Activated CD4-positive, alpha-beta memory T cell treated with anti-CD3 and anti-CD28 coated beads, Interleukin-2, amount 10 ng/mL, durations not matched to agents 7 days and 5 days (primary cell): ENCODE data around the gene RPGRIP1L. TPM values are rescaled to one million over a fixed set of nuclear protein-coding genes. Genes with fewer than 3 reads are reported as not detected.

Experiments used
- CTCF ChIA-PET: fragments of 350-600 bp; sonication (Branson Sonifier 250); formaldehyde crosslinking; loops from one replicate; lab custom pipeline; 2021; ENCODE audit warnings: antibody characterized with exemption, inconsistent platforms; lab: Charles Lee
- POLR2A ChIA-PET: fragments of 350-600 bp; sonication (Branson Sonifier 250); formaldehyde crosslinking; loops from one replicate; lab custom pipeline; 2021; ENCODE audit warnings: antibody characterized with exemption; lab: Charles Lee
- DNase-seq: peaks from one replicate; pipeline ENCODE4 v3.0.0-alpha.2; 2020
- H3K27ac Mint-ChIP-seq: one replicate; pipeline ENCODE4 v1.8.0; 2021; ENCODE audit warnings: mild to moderate bottlenecking, mixed read lengths
- H3K27me3 Mint-ChIP-seq: one replicate; pipeline ENCODE4 v1.8.0; 2021; ENCODE audit warnings: mixed read lengths
- H3K36me3 Mint-ChIP-seq: one replicate; pipeline ENCODE4 v1.8.0; 2021; ENCODE audit warnings: low read depth, mixed read lengths
- H3K4me1 Mint-ChIP-seq: one replicate; pipeline ENCODE4 v1.8.0; 2021; ENCODE audit warnings: mixed read lengths
- H3K4me3 Mint-ChIP-seq: one replicate; pipeline ENCODE4 v1.8.0; 2021; ENCODE audit warnings: mild to moderate bottlenecking, mixed read lengths
- H3K9me3 Mint-ChIP-seq: one replicate; pipeline ENCODE4 v1.8.0; 2021; ENCODE audit warnings: mixed read lengths
- total RNA-seq, 2 experiments: library from RNA; stranded (reverse); gene quantifications; one replicate each; pipeline ENCODE4 v1.2.3, GENCODE V29; 2021

Gene RPGRIP1L
- total RNA-seq, 2 experiments from 2014 or later = 4.5 to 5.1 TPM

- DNase-seq = no peak
- peaks cover 2% of the 10 kb centered on the region for H3K36me3 Mint-ChIP-seq
- ChIA-PET POLR2A (no interaction called here), CTCF (no interaction called here)
- H3K27me3 Mint-ChIP-seq = no peaks in the 10 kb centered on the region
- no peak overlapping the region for H3K4me3 Mint-ChIP-seq
- H3K4me1 Mint-ChIP-seq = no peaks in the 10 kb centered on the region
- H3K27ac Mint-ChIP-seq = no peak overlapping the region
- H3K9me3 Mint-ChIP-seq = no peaks in the 10 kb centered on the region
Measured at GRCh38 chr16:53672461-53672860, 31.2 kb downstream of the RPGRIP1L start.

DNA sequence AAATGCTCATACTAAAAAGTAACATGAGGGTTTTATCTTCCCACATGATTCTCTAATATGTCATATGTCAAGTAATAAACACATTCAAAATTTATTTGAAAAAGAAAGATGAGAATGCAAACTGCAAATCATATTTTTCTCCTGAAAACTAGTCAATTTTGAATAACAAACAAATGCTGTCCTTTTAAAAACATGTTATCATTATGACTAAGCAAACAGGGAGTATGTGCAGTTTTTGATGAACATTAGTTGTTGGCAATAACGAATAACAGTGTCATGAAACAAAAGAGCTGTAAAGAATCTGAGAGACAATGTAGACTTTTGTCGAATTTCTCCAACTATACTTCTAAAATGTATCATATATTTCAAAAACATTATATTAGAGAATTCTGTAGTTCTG is 34.8 kb downstream of the RPGRIP1L start:
- H3K36me3 Mint-ChIP-seq = peaks cover 2% of the 10 kb centered on the region
- H3K4me1 Mint-ChIP-seq = peaks cover 13% of the 10 kb centered on the region
- no peaks in the 10 kb centered on the region for H3K27me3 Mint-ChIP-seq
- H3K4me3 Mint-ChIP-seq = no peak overlapping the region
- CTCF ChIA-PET = no interaction called here
- POLR2A ChIA-PET = no interaction called here
- no peak overlapping the region for H3K27ac Mint-ChIP-seq
- H3K9me3 Mint-ChIP-seq = no peaks in the 10 kb centered on the region
- no peak for DNase-seq

GRCh38 chr16:53666786-53667415 is 36.8 kb downstream of the RPGRIP1L start:
- H3K27ac Mint-ChIP-seq = no peak overlapping the region
- H3K4me1 Mint-ChIP-seq = peaks cover 15% of the 10 kb centered on the region
- no peak for DNase-seq
- CTCF ChIA-PET = no interaction called here
- no peak overlapping the region for H3K4me3 Mint-ChIP-seq
- no peaks in the 10 kb centered on the region for H3K9me3 Mint-ChIP-seq
- H3K27me3 Mint-ChIP-seq = no peaks in the 10 kb centered on the region
- no peaks in the 10 kb centered on the region for H3K36me3 Mint-ChIP-seq
- POLR2A ChIA-PET = no interaction called here

DNA sequence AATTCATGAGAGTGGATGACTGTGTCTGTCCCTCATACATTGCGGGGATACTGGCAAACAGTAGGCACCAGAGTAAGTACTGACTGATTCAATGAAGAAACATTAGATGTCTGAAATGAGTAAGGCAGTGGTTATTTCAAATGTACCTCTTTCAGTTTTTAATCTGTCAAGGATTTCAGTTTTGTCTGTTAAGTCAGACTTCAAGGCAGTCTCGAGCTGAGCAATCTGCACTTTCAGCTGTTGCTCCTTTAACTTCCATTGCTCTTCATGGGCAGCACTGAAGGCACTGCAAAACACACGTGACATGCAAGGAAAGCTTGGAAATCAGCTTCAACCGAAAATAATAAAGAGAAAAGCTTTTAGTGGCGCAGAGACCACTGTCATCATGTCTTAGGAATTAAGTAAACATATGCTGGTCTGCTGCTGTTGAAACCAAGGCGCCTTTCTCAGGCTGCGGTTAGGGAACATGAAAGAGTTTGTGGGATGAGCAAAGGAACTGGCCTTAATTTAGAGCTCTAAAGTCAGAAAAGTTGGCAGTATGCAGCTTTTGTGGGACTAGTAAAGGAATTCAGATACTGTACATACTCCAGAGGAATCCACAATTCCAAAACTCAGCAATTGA is 38.8 kb downstream of the RPGRIP1L start:
- CTCF ChIA-PET = interaction anchor here (1.1 kb wide), 1 partner anchor 79 kb away, joined by 4 read pairs; no protein-coding TSS in a partner anchor
- DNase-seq = no peak

DNA sequence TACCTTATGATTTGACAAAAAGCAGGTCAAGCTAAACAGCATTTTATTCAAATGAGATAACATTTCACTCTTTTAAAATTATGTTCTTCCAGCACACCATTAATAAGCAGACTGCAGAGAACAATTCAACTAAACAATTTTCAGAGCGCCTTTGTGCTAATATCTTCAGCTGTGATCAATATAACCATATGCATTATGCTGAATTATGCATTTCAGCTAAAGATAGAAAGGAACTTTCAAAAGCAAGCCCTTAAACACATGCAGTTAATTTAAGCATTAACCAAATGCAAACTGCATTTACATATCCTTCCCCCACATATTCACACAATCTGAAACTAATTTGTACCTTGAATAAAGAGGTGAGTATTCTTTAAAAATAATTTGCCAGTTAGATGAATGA is 41.6 kb downstream of the RPGRIP1L start:
- no peak for DNase-seq
- ChIA-PET POLR2A (no interaction called here), CTCF (interaction anchor here (0.7 kb wide), 1 partner anchor 112 kb away, joined by 3 read pairs; no protein-coding TSS in a partner anchor)
- H3K9me3 Mint-ChIP-seq = no peaks in the 10 kb centered on the region
- H3K36me3 Mint-ChIP-seq = no peaks in the 10 kb centered on the region
- no peaks in the 10 kb centered on the region for H3K27me3 Mint-ChIP-seq
- H3K27ac Mint-ChIP-seq = no peak overlapping the region
- H3K4me3 Mint-ChIP-seq = no peak overlapping the region
- peaks cover 15% of the 10 kb centered on the region for H3K4me1 Mint-ChIP-seq

More for the DNA sequence above, 38.8 kb downstream of the RPGRIP1L start:
- H3K4me3 Mint-ChIP-seq = no peak overlapping the region
- H3K27ac Mint-ChIP-seq = no peak overlapping the region
- POLR2A ChIA-PET = no interaction called here
- no peaks in the 10 kb centered on the region for H3K9me3 Mint-ChIP-seq
- H3K36me3 Mint-ChIP-seq = no peaks in the 10 kb centered on the region
- no peaks in the 10 kb centered on the region for H3K27me3 Mint-ChIP-seq
- H3K4me1 Mint-ChIP-seq = peaks cover 15% of the 10 kb centered on the region

GRCh38 chr16:53654946-53655345 is 48.7 kb downstream of the RPGRIP1L start:
- Mint-ChIP-seq H3K4me1 (no peaks in the 10 kb centered on the region), H3K9me3 (no peaks in the 10 kb centered on the region), H3K27me3 (no peaks in the 10 kb centered on the region), H3K4me3 (no peak overlapping the region), H3K36me3 (peaks cover 11% of the 10 kb centered on the region), H3K27ac (no peak overlapping the region)
- CTCF ChIA-PET = no interaction called here
- POLR2A ChIA-PET = no interaction called here
- DNase-seq = no peak

DNA sequence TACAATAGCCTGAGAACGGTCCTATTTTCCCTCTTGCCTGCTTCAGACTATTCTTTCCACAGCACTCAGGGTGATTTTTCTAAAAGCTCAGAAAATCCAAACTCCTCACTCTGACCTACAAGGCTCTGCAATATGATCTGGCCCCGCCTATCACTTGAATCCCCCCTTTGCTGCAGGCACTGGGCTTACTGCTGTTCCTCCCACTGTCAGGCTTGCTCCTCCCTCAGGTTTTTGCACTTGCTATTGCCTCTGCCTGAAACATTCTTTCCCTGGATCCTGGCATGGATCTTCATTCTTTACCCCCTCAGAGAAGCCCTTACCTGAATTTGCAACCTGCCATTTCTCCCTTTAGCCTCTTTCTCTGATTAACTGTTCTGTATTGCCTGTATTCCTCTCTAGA is 52.3 kb downstream of the RPGRIP1L start:
- H3K4me3 Mint-ChIP-seq = no peak overlapping the region

DNA sequence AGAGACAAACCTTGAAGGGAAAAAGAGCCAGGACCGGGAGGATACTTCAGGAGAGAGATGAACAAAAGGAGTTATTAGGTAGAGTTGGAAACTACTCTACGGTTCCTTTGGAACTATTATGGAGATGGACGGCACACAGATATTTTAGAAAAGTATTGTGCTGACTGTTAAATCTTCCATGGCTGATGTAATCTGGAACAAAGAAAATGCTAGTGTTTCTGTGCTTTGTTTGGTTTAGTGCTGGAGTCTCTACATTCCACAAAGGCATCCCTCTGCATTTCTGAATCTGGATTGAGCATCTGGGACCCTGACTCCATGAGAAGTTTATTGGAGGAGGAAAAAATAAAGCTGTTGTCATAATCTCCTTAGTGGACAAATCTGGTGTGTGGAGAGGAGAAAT is 57.2 kb downstream of the RPGRIP1L start:
- POLR2A ChIA-PET = no interaction called here
- peaks cover 6% of the 10 kb centered on the region for H3K36me3 Mint-ChIP-seq

More for the DNA sequence above, 52.3 kb downstream of the RPGRIP1L start:
- ChIA-PET CTCF (no interaction called here), POLR2A (no interaction called here)
- no peak for DNase-seq
- Mint-ChIP-seq H3K27ac (no peak overlapping the region), H3K9me3 (no peaks in the 10 kb centered on the region), H3K36me3 (peaks cover 11% of the 10 kb centered on the region), H3K4me1 (no peaks in the 10 kb centered on the region), H3K27me3 (no peaks in the 10 kb centered on the region)

DNA sequence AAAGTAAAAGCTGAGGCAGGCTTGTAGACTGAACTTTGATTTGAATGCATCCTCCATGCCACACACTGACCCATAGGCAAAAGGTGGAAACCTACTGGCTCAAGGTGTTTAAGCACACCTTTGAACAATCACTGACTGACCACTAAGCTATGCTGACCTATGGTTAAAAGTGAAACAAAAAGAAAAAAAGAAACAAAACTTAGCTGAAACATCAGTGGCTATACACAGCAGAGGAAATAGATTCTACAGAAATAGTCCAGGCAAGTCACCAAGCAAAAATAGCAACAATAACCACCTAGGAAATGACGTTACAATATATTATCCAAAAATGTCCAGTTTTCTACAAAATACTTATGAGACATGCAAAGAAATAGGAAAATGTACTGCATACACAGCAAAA is 60.2 kb downstream of the RPGRIP1L start:
- Mint-ChIP-seq H3K4me3 (no peak overlapping the region), H3K9me3 (peaks cover 10% of the 10 kb centered on the region), H3K27ac (no peak overlapping the region), H3K4me1 (no peaks in the 10 kb centered on the region), H3K27me3 (no peaks in the 10 kb centered on the region), H3K36me3 (peaks cover 6% of the 10 kb centered on the region)
- POLR2A ChIA-PET = no interaction called here
- DNase-seq = no peak
- CTCF ChIA-PET = no interaction called here

More for the DNA sequence above, 57.2 kb downstream of the RPGRIP1L start:
- Mint-ChIP-seq H3K9me3 (peaks cover 10% of the 10 kb centered on the region), H3K27me3 (no peaks in the 10 kb centered on the region), H3K27ac (no peak overlapping the region), H3K4me1 (no peaks in the 10 kb centered on the region), H3K4me3 (no peak overlapping the region)
- no peak for DNase-seq
- CTCF ChIA-PET = no interaction called here

GRCh38 chr16:53642094-53642493 is 61.6 kb downstream of the RPGRIP1L start:
- DNase-seq = no peak

DNA sequence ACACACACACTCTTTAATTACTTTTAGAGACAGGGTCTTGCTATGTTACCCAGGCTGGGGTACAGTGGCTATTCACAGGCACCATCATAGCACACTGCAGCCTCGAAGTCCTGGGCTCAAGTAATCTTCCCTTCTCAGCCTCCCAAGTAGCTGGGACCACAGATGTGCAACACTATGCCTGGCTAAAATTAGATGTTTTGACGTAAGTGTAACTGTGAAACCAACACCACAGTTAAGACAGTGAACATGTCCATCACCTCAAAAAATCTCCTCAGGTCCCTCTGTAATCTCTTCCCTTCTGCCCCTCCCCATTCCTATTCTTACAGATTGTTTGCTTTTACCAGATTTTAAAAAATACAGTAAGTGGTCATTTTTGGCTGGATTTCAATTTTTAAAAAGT is 66.7 kb downstream of the RPGRIP1L start:
- Mint-ChIP-seq H3K27ac (no peak overlapping the region), H3K9me3 (no peaks in the 10 kb centered on the region), H3K4me1 (no peaks in the 10 kb centered on the region), H3K27me3 (no peaks in the 10 kb centered on the region), H3K4me3 (no peak overlapping the region), H3K36me3 (peaks cover 4% of the 10 kb centered on the region)
- no peak for DNase-seq
- POLR2A ChIA-PET = no interaction called here
- CTCF ChIA-PET = no interaction called here

More at GRCh38 chr16:53642094-53642493, 61.6 kb downstream of the RPGRIP1L start:
- peaks cover 10% of the 10 kb centered on the region for H3K9me3 Mint-ChIP-seq
- H3K36me3 Mint-ChIP-seq = peaks cover 8% of the 10 kb centered on the region
- H3K27me3 Mint-ChIP-seq = no peaks in the 10 kb centered on the region
- CTCF ChIA-PET = no interaction called here
- H3K27ac Mint-ChIP-seq = no peak overlapping the region
- POLR2A ChIA-PET = no interaction called here
- H3K4me3 Mint-ChIP-seq = no peak overlapping the region
- no peaks in the 10 kb centered on the region for H3K4me1 Mint-ChIP-seq

- no peaks in the 10 kb centered on the region for H3K27me3 Mint-ChIP-seq
- POLR2A ChIA-PET = no interaction called here
- peaks cover 4% of the 10 kb centered on the region for H3K36me3 Mint-ChIP-seq
- H3K4me1 Mint-ChIP-seq = peaks cover 4% of the 10 kb centered on the region
- no peak overlapping the region for H3K4me3 Mint-ChIP-seq
- DNase-seq = no peak
- CTCF ChIA-PET = no interaction called here
- H3K27ac Mint-ChIP-seq = no peak overlapping the region
- no peaks in the 10 kb centered on the region for H3K9me3 Mint-ChIP-seq
Measured at GRCh38 chr16:53632526-53632925, 71.1 kb downstream of the RPGRIP1L start.

DNA sequence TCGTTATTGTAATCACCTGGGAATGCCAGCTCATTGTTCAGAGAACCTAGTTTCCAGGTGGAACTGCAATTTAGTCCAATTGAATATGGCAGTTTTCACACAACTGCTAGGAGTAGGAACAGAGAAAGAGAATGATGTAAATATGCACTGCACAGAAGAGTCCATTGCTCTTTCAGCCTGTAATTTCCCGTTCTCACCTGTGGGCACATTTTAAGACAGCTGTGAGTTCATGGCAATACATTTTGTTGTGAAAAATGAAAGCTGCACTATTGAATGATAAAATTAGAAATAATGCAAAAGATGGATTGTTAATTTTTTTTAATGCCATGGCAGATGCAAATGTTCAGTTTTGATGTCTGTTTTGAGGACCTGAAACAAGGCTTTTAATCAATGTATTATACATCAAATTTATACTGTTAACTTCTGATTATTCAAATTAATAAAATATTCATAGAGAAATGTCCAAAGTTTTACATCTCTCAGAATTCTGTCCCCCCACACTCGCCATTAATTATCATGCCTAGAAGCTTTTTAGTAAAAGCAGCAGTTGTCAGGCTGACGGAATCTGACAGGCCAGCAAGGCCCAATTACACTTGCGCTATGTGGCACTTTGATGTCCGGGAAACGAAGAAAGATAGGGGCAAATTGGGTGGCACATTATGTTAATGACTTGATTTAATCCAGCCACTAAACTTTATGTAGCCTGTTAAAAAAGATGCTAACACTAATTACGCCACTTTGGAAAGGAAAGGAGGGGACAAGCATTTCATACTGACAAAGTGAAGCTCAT is 72.2 kb downstream of the RPGRIP1L start:
- Mint-ChIP-seq H3K27ac (no peak overlapping the region), H3K27me3 (no peaks in the 10 kb centered on the region), H3K4me3 (no peak overlapping the region), H3K9me3 (no peaks in the 10 kb centered on the region), H3K36me3 (no peaks in the 10 kb centered on the region), H3K4me1 (peaks cover 4% of the 10 kb centered on the region)
- ChIA-PET POLR2A (no interaction called here), CTCF (no interaction called here)
- no peak for DNase-seq
